Left lung (tissue), 10 donors: ENCODE results near the gene KCNJ12. TPM values are rescaled to one million over a fixed set of nuclear protein-coding genes. Genes with fewer than 3 reads are reported as not detected.
A peak's percentile ranks its signal among the peaks of the same experiment; 100 is the strongest.
"Not testable (repeated sequence)": the region's sequence is repeated elsewhere in the genome, so short reads cannot be mapped to it uniquely, and the experiment has no call there.

Experiments
- ATAC-seq: fragments of 200-7000 bp; cut with Tn5 transposase; one replicate; pipeline ENCODE4 v1.9.1; 2020; ENCODE audit warnings: moderate library complexity
- DNase-seq, 4 donors: peaks; one replicate each; pipeline ENCODE4 v3.0.0-alpha.2; 2013 to 2020
- H3K27ac ChIP-seq, 2 donors: fragments of 200-600 bp; sonication (generic) in 1 of 2; one replicate each; pipeline versions ENCODE4 v1.5.0 to v1.8.0; 2020 to 2021
- H3K27me3 ChIP-seq, 2 donors: fragments of 200-600 bp; sonication (generic) in 1 of 2; one replicate each; pipeline versions ENCODE4 v1.5.0 to v1.8.0; 2020 to 2021
- H3K36me3 ChIP-seq, 2 donors: fragments of 200-600 bp; sonication (generic) in 1 of 2; one replicate each; pipeline versions ENCODE4 v1.5.0 to v1.8.0; 2020 to 2021
- H3K4me1 ChIP-seq, 2 donors: fragments of 200-600 bp; one replicate each; pipeline ENCODE4 v1.8.0; 2021
- H3K4me3 ChIP-seq, 2 donors: fragments of 200-600 bp; sonication (generic) in 1 of 2; one replicate each; pipeline versions ENCODE4 v1.5.0 to v1.8.0; 2020 to 2021; ENCODE audit warnings: mild to moderate bottlenecking in 1 of 2
- H3K9me3 ChIP-seq, 2 donors: fragments of 200-600 bp; sonication (generic) in 1 of 2; one replicate each; pipeline versions ENCODE4 v1.5.0 to v1.8.0; 2020 to 2021
- intact Hi-C, 2 donors: fragments of 100-400 bp; cut with DNase I; formaldehyde crosslinking; loops; one replicate each; pipeline versions ENCODE4 v1.11.2 to v1.14.2; 2022
- polyA plus RNA-seq, 6 donors: library from polyadenylated mRNA; unstranded; fragments of 120-200 nt; gene quantifications; one replicate each; pipeline ENCODE4 v1.2.1, GENCODE V29; 2013; ENCODE audit not compliant: insufficient read length in 6 of 6
- total RNA-seq, 2 donors: library from RNA; stranded (reverse); fragmentation: NEBNext Ultra II Directional; extraction: Animal tissue kit (Norgen Biotek cat#: 25700); gene quantifications; one replicate each; pipeline ENCODE4 v1.2.1, GENCODE V29; 2021
- donor health status: DM: no; HTN: yes; CAD: no.
- donor health status: DM: no; HTN: no; CAD: no.

KCNJ12 gene
- total and polyA plus RNA-seq, 8 donors = 3.0 to 5.7 (median 3.7) TPM

- not testable (repeated sequence) for H3K4me3 ChIP-seq, H3K27ac ChIP-seq, DNase-seq, H3K27me3 ChIP-seq, H3K9me3 ChIP-seq, ATAC-seq, H3K36me3 ChIP-seq, H3K4me1 ChIP-seq
- intact Hi-C loops = loop anchor here in 1 of 2 donors (10.0 kb wide), 1 partner anchor 276 kb away; no protein-coding TSS in a partner anchor
Observed at GRCh38 chr17:21408766-21409300, 32.7 kb downstream of the KCNJ12 start.

- not testable (repeated sequence) for H3K27ac ChIP-seq, ATAC-seq, H3K4me3 ChIP-seq, H3K27me3 ChIP-seq, H3K9me3 ChIP-seq, H3K4me1 ChIP-seq, H3K36me3 ChIP-seq
- peak in 1 of 4 donors; percentile 42 for DNase-seq
- intact Hi-C loops = loop anchor here in 1 of 2 donors (10.0 kb wide), 1 partner anchor 275 kb away; no protein-coding TSS in a partner anchor
Observed at GRCh38 chr17:21409388-21409787, 33.2 kb downstream of the KCNJ12 start.

- not testable (repeated sequence) for H3K36me3 ChIP-seq, ATAC-seq, H3K4me3 ChIP-seq, H3K27ac ChIP-seq, H3K27me3 ChIP-seq, H3K4me1 ChIP-seq, H3K9me3 ChIP-seq
- intact Hi-C loops = loop anchor here in 1 of 2 donors (10.0 kb wide), 1 partner anchor 275 kb away; no protein-coding TSS in a partner anchor
- DNase-seq = peak in 1 of 4 donors; percentile 38
Observed at GRCh38 chr17:21409971-21410370, 33.8 kb downstream of the KCNJ12 start.

- H3K4me3 ChIP-seq, H3K9me3 ChIP-seq, H3K36me3 ChIP-seq, H3K4me1 ChIP-seq, H3K27me3 ChIP-seq, ATAC-seq, H3K27ac ChIP-seq, intact Hi-C loops: not testable (repeated sequence)
- peak in 1 of 4 donors; percentile 43 for DNase-seq
Observed at GRCh38 chr17:21410371-21410770, 34.2 kb downstream of the KCNJ12 start.

GRCh38 chr17:21410906-21411678 lies 34.9 kb downstream of the KCNJ12 start:
- H3K4me3 ChIP-seq, H3K4me1 ChIP-seq, H3K27ac ChIP-seq, H3K27me3 ChIP-seq, H3K9me3 ChIP-seq, intact Hi-C loops, H3K36me3 ChIP-seq, ATAC-seq: not testable (repeated sequence)
- DNase-seq = peak in 1 of 4 donors; percentile 58

GRCh38 chr17:21411679-21412205 lies 35.6 kb downstream of the KCNJ12 start:
- not testable (repeated sequence) for H3K27ac ChIP-seq

GRCh38 chr17:21412207-21412681 lies 36.1 kb downstream of the KCNJ12 start:
- H3K27me3 ChIP-seq, H3K4me1 ChIP-seq, H3K9me3 ChIP-seq, H3K4me3 ChIP-seq, H3K27ac ChIP-seq, ATAC-seq, intact Hi-C loops, H3K36me3 ChIP-seq: not testable (repeated sequence)
- DNase-seq = peak in 1 of 4 donors; percentile 55

More at GRCh38 chr17:21411679-21412205, 35.6 kb downstream of the KCNJ12 start:
- H3K4me3 ChIP-seq, intact Hi-C loops, H3K27me3 ChIP-seq, H3K4me1 ChIP-seq, ATAC-seq, H3K36me3 ChIP-seq, H3K9me3 ChIP-seq, DNase-seq: not testable (repeated sequence)

- intact Hi-C loops, H3K27me3 ChIP-seq, H3K36me3 ChIP-seq, H3K4me3 ChIP-seq, H3K4me1 ChIP-seq, H3K9me3 ChIP-seq, ATAC-seq, H3K27ac ChIP-seq: not testable (repeated sequence)
- peak in 1 of 4 donors; percentile 53 for DNase-seq
Observed at GRCh38 chr17:21413570-21414279, 37.6 kb downstream of the KCNJ12 start.

- H3K27ac ChIP-seq, H3K36me3 ChIP-seq, H3K4me1 ChIP-seq, H3K4me3 ChIP-seq, intact Hi-C loops, H3K27me3 ChIP-seq, ATAC-seq, H3K9me3 ChIP-seq: not testable (repeated sequence)
- peak in 1 of 4 donors; percentile 66 for DNase-seq
Observed at GRCh38 chr17:21414616-21415015, 38.5 kb downstream of the KCNJ12 start.

- H3K9me3 ChIP-seq, ATAC-seq, intact Hi-C loops: not testable (repeated sequence)
Observed at GRCh38 chr17:21415166-21415990, 39.2 kb downstream of the KCNJ12 start.

GRCh38 chr17:21416471-21416981 lies 40.4 kb downstream of the KCNJ12 start:
- H3K9me3 ChIP-seq, H3K27ac ChIP-seq, H3K27me3 ChIP-seq, ATAC-seq, H3K4me3 ChIP-seq, H3K4me1 ChIP-seq, H3K36me3 ChIP-seq, intact Hi-C loops: not testable (repeated sequence)
- DNase-seq = peak in 2 of 4 donors; percentile 27 to 75

More at GRCh38 chr17:21415166-21415990, 39.2 kb downstream of the KCNJ12 start:
- H3K27me3 ChIP-seq, H3K4me1 ChIP-seq, H3K36me3 ChIP-seq, H3K27ac ChIP-seq, H3K4me3 ChIP-seq: not testable (repeated sequence)
- DNase-seq = peak in 2 of 4 donors; percentile 28 to 73

- intact Hi-C loops, H3K27me3 ChIP-seq, H3K9me3 ChIP-seq, DNase-seq, H3K4me3 ChIP-seq, ATAC-seq, H3K36me3 ChIP-seq, H3K27ac ChIP-seq, H3K4me1 ChIP-seq: not testable (repeated sequence)
Observed at GRCh38 chr17:21417349-21417748, 41.2 kb downstream of the KCNJ12 start.
